A549 (cell line): Measurements from ENCODE around the gene LYPD6. TPM values are rescaled to one million over a fixed set of nuclear protein-coding genes. Genes with fewer than 3 reads are reported as not detected.
A peak's percentile ranks its signal among the peaks of the same experiment; 100 is the strongest.

Experiments
- ATAC-seq, 2 experiments: fragments of 200-7000 bp in 1 of 2; fragments of >200 bp in 1 of 2; cut with Nextera tagmentation in 1 of 2; cut with Tn5 transposase in 1 of 2; 3 replicates each; pipeline versions ENCODE4 v1.8.0 to v1.9.1; 2018 to 2020; ENCODE audit warnings: mild to moderate bottlenecking in 1 of 2, moderate library complexity in 1 of 2
- CTCF ChIA-PET: fragments of 300-600 bp; sonication (Branson Sonifier 250); formaldehyde crosslinking; extraction: SDS; loops from one replicate; lab custom pipeline; 2021; ENCODE audit warnings: antibody characterized with exemption, inconsistent platforms; lab: Yijun Ruan, JAX
- POLR2A ChIA-PET: fragments of 350-600 bp; formaldehyde crosslinking; extraction: SDS; loops from one replicate; lab custom pipeline; 2021; ENCODE audit warnings: antibody characterized with exemption, inconsistent platforms; lab: Yijun Ruan, JAX
- DNase-seq, 2 experiments: peaks; one replicate each; pipeline versions ENCODE4 v3.0.0 to v3.0.0-alpha.2; 2011 to 2016; ENCODE audit warnings: low read depth in 1 of 2, low spot score in 1 of 2
- FAIRE-seq: peaks from 2 replicates; lab custom pipeline; 2011; peaks lifted over from hg19 to GRCh38; lab: Jason Lieb, UNC
- H3K27ac ChIP-seq, 2 experiments: fragments of >200 bp; sonication (Bioruptor Twin); formaldehyde crosslinking; 3 replicates each; pipeline ENCODE4 v1.5.1; 2016 to 2017
- H3K4me1 ChIP-seq: fragments of >200 bp; sonication (Bioruptor Twin); formaldehyde crosslinking; 3 replicates; pipeline ENCODE4 v1.6.1; 2016
- H3K4me2 ChIP-seq: fragments of >200 bp; sonication (Bioruptor Twin); formaldehyde crosslinking; 3 replicates; pipeline ENCODE4 v1.6.1; 2016
- H3K4me3 ChIP-seq: fragments of >200 bp; sonication (Bioruptor Twin); formaldehyde crosslinking; 3 replicates; pipeline ENCODE4 v1.5.1; 2016
- H3K9me3 ChIP-seq: fragments of >200 bp; sonication (Bioruptor Twin); formaldehyde crosslinking; 3 replicates; pipeline ENCODE4 v1.6.1; 2016
- CBX8 ChIP-seq: fragments of 200-600 bp; sonication (generic); IDR thresholded peaks from 2 replicates; pipeline ENCODE4 v1.6.1; 2016
- HDAC2 ChIP-seq: fragments of 200-600 bp; sonication (generic); IDR thresholded peaks from 2 replicates; pipeline ENCODE4 v1.6.1; 2016
- KDM1A ChIP-seq: fragments of 200-600 bp; sonication (generic); IDR thresholded peaks from 2 replicates; pipeline ENCODE4 v1.6.1; 2016; ENCODE audit warnings: low read depth, mild to moderate bottlenecking
- MAFK ChIP-seq: fragments of 450-650 bp; IDR thresholded peaks from 2 replicates; pipeline ENCODE4 v1.6.1; 2014; ENCODE audit not compliant: partially characterized antibody
- MYC ChIP-seq: IDR thresholded peaks from 2 replicates; pipeline ENCODE4 v1.6.1; 2012; ENCODE audit warnings: mild to moderate bottlenecking, inconsistent platforms, low read length, improper control_type of control experiment, borderline replicate concordance
- NR3C1 ChIP-seq: fragments of >200 bp; sonication (Bioruptor Twin); formaldehyde crosslinking; IDR thresholded peaks from 3 replicates; pipeline ENCODE4 v1.6.1; 2017
- POLR2AphosphoS2 ChIP-seq: conservative IDR thresholded peaks from 2 replicates; pipeline ENCODE4 v1.6.1; 2012; ENCODE audit warnings: low read length, improper control_type of control experiment, inconsistent platforms
- SREBF2 ChIP-seq: fragments of 450-650 bp; IDR thresholded peaks from 2 replicates; pipeline ENCODE4 v1.6.1; 2014; ENCODE audit warnings: mild to moderate bottlenecking, moderate library complexity
- WGBS: methylation state at CpG from one replicate; pipeline ENCODE4 v1.1.6; 2017; ENCODE audit errors: missing lambda C conversion rate; 5-methylcytosine and 5-hydroxymethylcytosine counted together
- polyA plus RNA-seq, 4 experiments: library from polyadenylated mRNA; depleted of rRNA in 3 of 4; stranded (reverse); fragments of >200 nt; fragmentation: RNase III in 1 of 4; extraction: RNeasy Plus Mini Kit Qiagen cat#74134 plus additional on column Dnase treatment in 1 of 4; gene quantifications; 2 replicates in 3 of 4; 3 replicates in 1 of 4; pipeline ENCODE4 v1.2.3, GENCODE V29; 2011 to 2017
- TF ChIP-seq, protein P1 (sequence below): IDR thresholded peaks from 2 replicates; pipeline ENCODE4 v1.6.1; 2012; ENCODE audit warnings: low read depth, borderline replicate concordance
- TF ChIP-seq, protein P2 (sequence below): fragments of 250-450 bp; sonication (Bioruptor Pico); IDR thresholded peaks from 2 replicates; pipeline ENCODE4 v1.5.0; 2020; ENCODE audit warnings: low read depth, mild to moderate bottlenecking, moderate library complexity
- TF ChIP-seq, protein P3 (sequence below): fragments of >200 bp; sonication (Bioruptor Twin); formaldehyde crosslinking; IDR thresholded peaks from 3 replicates; pipeline ENCODE4 v1.5.1; 2016
- TF ChIP-seq, protein P4 (sequence below): fragments of 450-650 bp; IDR thresholded peaks from 2 replicates; pipeline ENCODE4 v1.6.1; 2014; ENCODE audit warnings: antibody characterized with exemption

LYPD6 gene
- polyA plus RNA-seq, 2 of the 4 experiments (the other 2 are of a cell fraction), result 0.08 to 0.09 TPM

DNA sequence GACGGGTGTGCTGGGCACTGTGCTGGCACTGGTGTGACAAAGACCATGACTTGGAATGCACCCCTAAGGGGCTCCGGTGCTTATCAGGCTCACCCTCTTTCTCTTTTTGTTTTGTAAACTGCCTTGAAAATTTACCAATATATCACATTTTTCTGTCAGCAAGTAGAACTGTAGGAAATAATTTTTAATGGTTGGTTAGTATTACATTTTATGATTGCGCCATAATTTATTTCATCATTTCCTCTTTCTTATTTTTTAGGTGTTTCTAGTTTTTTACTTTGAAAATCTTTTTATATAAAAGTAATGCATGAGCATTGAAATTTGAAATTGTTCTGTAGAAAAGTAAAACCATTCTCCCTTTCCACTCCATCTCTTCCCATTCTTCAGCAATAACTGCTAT is 156.3 kb downstream of the LYPD6 start:
- ATAC-seq (no peak), FAIRE-seq (no peak), DNase-seq (no peak)
- no peaks in the 10 kb centered on the region for H3K9me3 ChIP-seq
- 30% methylated on average over 3 of the region's 3 CpGs for WGBS
- ChIA-PET POLR2A (no interaction called here), CTCF (no interaction called here)
- H3K4me1 ChIP-seq, result no peaks in the 10 kb centered on the region
- TF ChIP-seq POLR2AphosphoS2, result no peak
- TF ChIP-seq CBX8, result no peak
- TF ChIP-seq KDM1A, result no peak
- no peak for TF ChIP-seq SREBF2
- TF ChIP-seq, protein P1, sequence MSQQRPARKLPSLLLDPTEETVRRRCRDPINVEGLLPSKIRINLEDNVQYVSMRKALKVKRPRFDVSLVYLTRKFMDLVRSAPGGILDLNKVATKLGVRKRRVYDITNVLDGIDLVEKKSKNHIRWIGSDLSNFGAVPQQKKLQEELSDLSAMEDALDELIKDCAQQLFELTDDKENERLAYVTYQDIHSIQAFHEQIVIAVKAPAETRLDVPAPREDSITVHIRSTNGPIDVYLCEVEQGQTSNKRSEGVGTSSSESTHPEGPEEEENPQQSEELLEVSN, result no peak
- no peak overlapping the region for H3K4me2 ChIP-seq
- no peak overlapping the region for H3K4me3 ChIP-seq
- H3K27ac ChIP-seq, result no peak overlapping the region

DNA sequence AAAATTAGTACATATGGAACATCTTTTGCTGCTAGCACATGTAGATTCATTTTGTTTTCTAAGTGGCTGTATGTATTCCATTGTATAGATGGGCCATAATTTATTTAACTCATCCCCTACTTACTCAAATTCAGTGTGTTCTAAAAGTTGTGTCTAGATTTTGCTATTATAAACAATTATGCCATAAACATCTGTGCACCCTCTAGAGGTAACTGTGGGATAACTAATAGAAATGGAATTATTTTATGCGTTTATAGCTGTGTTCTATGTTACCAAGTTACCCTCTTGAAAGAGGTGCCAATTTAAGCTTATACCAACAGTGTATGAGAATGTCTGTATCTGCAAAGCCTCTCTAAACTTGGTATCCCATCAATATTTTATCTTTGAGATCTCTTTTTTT is 156.8 kb downstream of the LYPD6 start:
- no peak overlapping the region for H3K27ac ChIP-seq
- H3K4me3 ChIP-seq, result no peak overlapping the region
- no peaks in the 10 kb centered on the region for H3K4me1 ChIP-seq
- CTCF ChIA-PET, result no interaction called here
- no peak for DNase-seq
- TF ChIP-seq, protein P2, sequence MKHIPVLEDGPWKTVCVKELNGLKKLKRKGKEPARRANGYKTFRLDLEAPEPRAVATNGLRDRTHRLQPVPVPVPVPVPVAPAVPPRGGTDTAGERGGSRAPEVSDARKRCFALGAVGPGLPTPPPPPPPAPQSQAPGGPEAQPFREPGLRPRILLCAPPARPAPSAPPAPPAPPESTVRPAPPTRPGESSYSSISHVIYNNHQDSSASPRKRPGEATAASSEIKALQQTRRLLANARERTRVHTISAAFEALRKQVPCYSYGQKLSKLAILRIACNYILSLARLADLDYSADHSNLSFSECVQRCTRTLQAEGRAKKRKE (CRISPR knock-in tag), result no peak
- TF ChIP-seq, protein P3, sequence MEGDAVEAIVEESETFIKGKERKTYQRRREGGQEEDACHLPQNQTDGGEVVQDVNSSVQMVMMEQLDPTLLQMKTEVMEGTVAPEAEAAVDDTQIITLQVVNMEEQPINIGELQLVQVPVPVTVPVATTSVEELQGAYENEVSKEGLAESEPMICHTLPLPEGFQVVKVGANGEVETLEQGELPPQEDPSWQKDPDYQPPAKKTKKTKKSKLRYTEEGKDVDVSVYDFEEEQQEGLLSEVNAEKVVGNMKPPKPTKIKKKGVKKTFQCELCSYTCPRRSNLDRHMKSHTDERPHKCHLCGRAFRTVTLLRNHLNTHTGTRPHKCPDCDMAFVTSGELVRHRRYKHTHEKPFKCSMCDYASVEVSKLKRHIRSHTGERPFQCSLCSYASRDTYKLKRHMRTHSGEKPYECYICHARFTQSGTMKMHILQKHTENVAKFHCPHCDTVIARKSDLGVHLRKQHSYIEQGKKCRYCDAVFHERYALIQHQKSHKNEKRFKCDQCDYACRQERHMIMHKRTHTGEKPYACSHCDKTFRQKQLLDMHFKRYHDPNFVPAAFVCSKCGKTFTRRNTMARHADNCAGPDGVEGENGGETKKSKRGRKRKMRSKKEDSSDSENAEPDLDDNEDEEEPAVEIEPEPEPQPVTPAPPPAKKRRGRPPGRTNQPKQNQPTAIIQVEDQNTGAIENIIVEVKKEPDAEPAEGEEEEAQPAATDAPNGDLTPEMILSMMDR, result peak; percentile 9; the same call in 1 of the 3 replicates
- no peak overlapping the region for H3K4me2 ChIP-seq
- POLR2A ChIA-PET, result no interaction called here
- no peak for FAIRE-seq
- ATAC-seq, result no peak
- no peaks in the 10 kb centered on the region for H3K9me3 ChIP-seq
- 3% methylated on average over 1 of the region's 1 CpG for WGBS

DNA sequence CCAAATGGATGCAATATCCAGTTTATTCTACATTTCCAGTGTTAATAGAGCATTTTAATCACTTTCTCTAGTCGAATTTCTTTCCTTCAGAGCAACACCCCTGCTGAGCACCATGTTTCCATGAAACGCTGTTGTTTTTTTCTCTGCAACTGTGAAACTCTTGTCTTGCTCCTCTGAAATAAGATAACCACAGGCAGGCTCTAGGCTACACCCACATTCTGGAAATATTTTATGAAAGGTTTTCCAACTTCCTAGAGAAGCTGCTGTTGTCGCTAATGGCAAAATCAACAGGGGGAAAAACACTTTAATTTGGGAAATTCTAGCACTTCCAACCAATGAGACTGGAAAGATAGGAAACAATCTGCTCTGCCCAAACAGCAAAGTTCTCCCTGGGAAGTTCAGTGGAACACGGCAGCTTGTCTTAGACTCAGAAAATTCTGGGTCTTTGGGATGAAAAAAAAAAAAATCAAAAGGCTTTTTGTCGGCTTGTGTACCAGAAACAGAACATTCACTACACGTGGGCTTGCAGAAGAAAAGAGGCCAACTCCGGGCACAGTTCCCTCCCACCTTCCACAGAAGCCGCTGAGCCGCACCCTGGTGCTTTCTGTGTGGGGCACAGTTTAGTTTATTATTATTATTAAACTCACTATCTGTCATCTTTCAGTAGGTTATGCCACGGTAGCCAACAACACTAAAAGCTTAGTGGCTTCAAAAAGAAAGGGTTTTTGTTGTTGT is 158.5 kb downstream of the LYPD6 start:
- ChIA-PET POLR2A (no interaction called here), CTCF (no interaction called here)
- TF ChIP-seq CBX8 (peak; percentile 24; the same call in 1 of the 2 replicates), NR3C1 (no peak)
- Histone ChIP-seq H3K4me3 (no peak overlapping the region), H3K4me1 (no peaks in the 10 kb centered on the region), H3K27ac (no peak overlapping the region), H3K9me3 (no peaks in the 10 kb centered on the region), H3K4me2 (peak overlapping the region; percentile 37; the same call in 1 of the 3 replicates)
- FAIRE-seq, result no peak
- WGBS, result 11% methylated on average over 10 of the region's 10 CpGs
- ATAC-seq, result peak in 1 of 2 experiments; percentile 15; a peak in 1 of 6 replicates
- no peak for DNase-seq

DNA sequence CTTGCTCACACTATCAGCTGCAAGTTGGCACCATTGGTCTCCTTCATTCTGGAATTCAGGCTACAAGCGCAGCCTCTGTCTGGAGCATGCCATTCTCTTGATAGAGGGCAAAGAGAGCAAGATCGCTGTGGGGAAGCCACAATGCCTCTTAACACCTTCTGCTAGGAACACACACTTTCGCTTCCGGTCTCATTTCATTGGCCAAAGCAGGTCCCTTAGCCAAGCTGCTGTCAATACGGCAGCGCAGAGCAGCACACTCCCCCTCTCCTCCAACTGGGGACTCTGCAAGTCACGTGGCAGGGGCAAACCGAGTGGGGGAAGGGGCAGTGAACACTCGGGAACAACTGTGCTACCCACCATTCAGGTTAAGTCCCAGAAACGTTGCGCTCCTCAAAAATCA is 159.1 kb downstream of the LYPD6 start:
- H3K27ac ChIP-seq, result no peak overlapping the region
- ATAC-seq, result peak in 1 of 2 experiments; percentile 10; a peak in 1 of 6 replicates
- no peak for TF ChIP-seq MYC
- no peak for TF ChIP-seq CBX8
- TF ChIP-seq HDAC2, result no peak
- TF ChIP-seq, protein P4, sequence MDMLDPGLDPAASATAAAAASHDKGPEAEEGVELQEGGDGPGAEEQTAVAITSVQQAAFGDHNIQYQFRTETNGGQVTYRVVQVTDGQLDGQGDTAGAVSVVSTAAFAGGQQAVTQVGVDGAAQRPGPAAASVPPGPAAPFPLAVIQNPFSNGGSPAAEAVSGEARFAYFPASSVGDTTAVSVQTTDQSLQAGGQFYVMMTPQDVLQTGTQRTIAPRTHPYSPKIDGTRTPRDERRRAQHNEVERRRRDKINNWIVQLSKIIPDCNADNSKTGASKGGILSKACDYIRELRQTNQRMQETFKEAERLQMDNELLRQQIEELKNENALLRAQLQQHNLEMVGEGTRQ, result no peak
- no peak for TF ChIP-seq MAFK
- no peak for FAIRE-seq
- H3K4me1 ChIP-seq, result no peaks in the 10 kb centered on the region
- no peaks in the 10 kb centered on the region for H3K9me3 ChIP-seq
- POLR2A ChIA-PET, result no interaction called here
- WGBS, result 22% methylated on average over 11 of the region's 11 CpGs
- peak in 1 of 2 experiments; percentile 5 for DNase-seq
- CTCF ChIA-PET, result no interaction called here
- H3K4me2 ChIP-seq, result peak overlapping the region; percentile 37; the same call in 2 of the 3 replicates
- H3K4me3 ChIP-seq, result no peak overlapping the region
